PC-3 (cell line): ENCODE data around the gene NANOGP8.

Source experiments
- EZH2 ChIP-seq: fragments of 300-600 bp; sonication (generic); IDR thresholded peaks from one replicate; pipeline ENCODE4 v1.6.1; 2017; ENCODE audit warnings: antibody characterized with exemption, mild to moderate bottlenecking, low read length; ENCODE audit not compliant: unreplicated experiment
- TF ChIP-seq, protein P1 (sequence below): fragments of 300-600 bp; sonication (generic); conservative IDR thresholded peaks from 2 replicates; pipeline ENCODE4 v1.5.1; 2017; ENCODE audit warnings: antibody characterized with exemption, low read depth, mild to moderate bottlenecking, low read length

- TF ChIP-seq EZH2, result no peak
- TF ChIP-seq, protein P1, sequence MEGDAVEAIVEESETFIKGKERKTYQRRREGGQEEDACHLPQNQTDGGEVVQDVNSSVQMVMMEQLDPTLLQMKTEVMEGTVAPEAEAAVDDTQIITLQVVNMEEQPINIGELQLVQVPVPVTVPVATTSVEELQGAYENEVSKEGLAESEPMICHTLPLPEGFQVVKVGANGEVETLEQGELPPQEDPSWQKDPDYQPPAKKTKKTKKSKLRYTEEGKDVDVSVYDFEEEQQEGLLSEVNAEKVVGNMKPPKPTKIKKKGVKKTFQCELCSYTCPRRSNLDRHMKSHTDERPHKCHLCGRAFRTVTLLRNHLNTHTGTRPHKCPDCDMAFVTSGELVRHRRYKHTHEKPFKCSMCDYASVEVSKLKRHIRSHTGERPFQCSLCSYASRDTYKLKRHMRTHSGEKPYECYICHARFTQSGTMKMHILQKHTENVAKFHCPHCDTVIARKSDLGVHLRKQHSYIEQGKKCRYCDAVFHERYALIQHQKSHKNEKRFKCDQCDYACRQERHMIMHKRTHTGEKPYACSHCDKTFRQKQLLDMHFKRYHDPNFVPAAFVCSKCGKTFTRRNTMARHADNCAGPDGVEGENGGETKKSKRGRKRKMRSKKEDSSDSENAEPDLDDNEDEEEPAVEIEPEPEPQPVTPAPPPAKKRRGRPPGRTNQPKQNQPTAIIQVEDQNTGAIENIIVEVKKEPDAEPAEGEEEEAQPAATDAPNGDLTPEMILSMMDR, result no peak
Observed at GRCh38 chr15:35115155-35115725, 30.1 kb upstream of the NANOGP8 start.
